K562 (cell line): ENCODE data around the gene OR1J1. TPM values are rescaled to one million over a fixed set of nuclear protein-coding genes. Genes with fewer than 3 reads are reported as not detected.

Experiments
- ATAC-seq: fragments of 200-7000 bp; cut with Tn5 transposase; 3 replicates; pipeline ENCODE4 v1.9.1; 2020; ENCODE audit warnings: moderate library complexity
- BruUV-seq: library from RNA; stranded (reverse); fragments of 400-500 nt; replicated peaks from 2 replicates; lab custom pipeline; 2021; lab: Mats Ljungman, UMichigan
- CTCF ChIA-PET: fragments of 300-600 bp; formaldehyde crosslinking; extraction: SDS; loops from one replicate; lab custom pipeline; 2021; ENCODE audit warnings: low intra/inter-chr PET ratio; lab: Yijun Ruan, JAX
- POLR2A ChIA-PET: fragments of 300-600, 350-650 bp; sonication (Branson Sonifier 250); formaldehyde crosslinking; extraction: SDS; loops from one replicate; lab custom pipeline; 2021; ENCODE audit warnings: antibody characterized with exemption, inconsistent platforms; lab: Yijun Ruan, JAX
- DNase-seq, 4 experiments: peaks; one replicate each; pipeline versions ENCODE4 v3.0.0 to v3.0.0-alpha.2; 2011 to 2018; ENCODE audit warnings: low spot score in 3 of 4, mixed read lengths in 3 of 4; ENCODE audit errors: extremely low read depth in 1 of 4
- FAIRE-seq: peaks from 2 replicates; lab custom pipeline; 2011; peaks lifted over from hg19 to GRCh38; lab: Jason Lieb, UNC
- H2AFZ ChIP-seq: 2 replicates; pipeline ENCODE4 v1.6.0; 2011; ENCODE audit warnings: low read depth, low read length, control low read depth, inconsistent platforms
- H3K27ac ChIP-seq: fragments of 200-600 bp; 3 replicates; pipeline ENCODE4 v1.8.0; 2011; ENCODE audit warnings: low read depth, mild to moderate bottlenecking, control low read depth, inconsistent platforms, low read length, moderate library complexity, mixed read lengths; ENCODE audit errors: extremely low read depth
- H3K27me3 ChIP-seq, 2 experiments: fragments of 300-600 bp in 1 of 2; 2 replicates in 1 of 2; 3 replicates in 1 of 2; pipeline versions ENCODE4 v1.6.0 to v1.8.0; 2011; ENCODE audit warnings: inconsistent platforms in 2 of 2, low read length in 2 of 2, mild to moderate bottlenecking in 1 of 2, mixed read lengths in 1 of 2, moderate library complexity in 1 of 2; ENCODE audit not compliant: control insufficient read depth in 2 of 2, insufficient read depth in 2 of 2
- H3K36me3 ChIP-seq: fragments of 300-600 bp; 3 replicates; pipeline ENCODE4 v1.8.0; 2011; ENCODE audit warnings: mild to moderate bottlenecking, low read length, inconsistent platforms; ENCODE audit not compliant: control insufficient read depth, insufficient read depth
- H3K4me1 ChIP-seq, 2 experiments: fragments of 200-600 bp in 1 of 2; replicated peaks in 1 of 2; 2 replicates in 1 of 2; 3 replicates in 1 of 2; pipeline versions ENCODE4 v1.5.1 to v1.8.0; 2011; ENCODE audit warnings: inconsistent platforms in 2 of 2, low read length in 2 of 2, mild to moderate bottlenecking in 1 of 2, mixed read lengths in 1 of 2, moderate library complexity in 1 of 2; ENCODE audit not compliant: control insufficient read depth in 2 of 2, insufficient read depth in 2 of 2
- H3K4me2 ChIP-seq: 2 replicates; pipeline ENCODE4 v1.6.1; 2011; ENCODE audit warnings: low read length, control low read depth, inconsistent platforms, mixed read lengths; ENCODE audit not compliant: insufficient read depth
- H3K4me3 ChIP-seq: fragments of 200-600 bp; sonication (generic), shearing (Covaris generic); 2 replicates; pipeline ENCODE4 v1.5.1; 2016; ENCODE audit warnings: control low read depth, inconsistent platforms
- H3K79me2 ChIP-seq: fragments of 200-600 bp; 3 replicates; pipeline ENCODE4 v1.8.0; 2011; ENCODE audit warnings: low read length, inconsistent platforms; ENCODE audit not compliant: control insufficient read depth, insufficient read depth
- H3K9ac ChIP-seq, 2 experiments: 2 replicates each; pipeline versions ENCODE4 v1.6.0 to v1.6.1; 2011; ENCODE audit warnings: low read depth in 2 of 2, low read length in 2 of 2, control low read depth in 1 of 2, inconsistent platforms in 1 of 2, mild to moderate bottlenecking in 1 of 2, mixed read lengths in 1 of 2; ENCODE audit not compliant: insufficient read depth in 1 of 2
- H3K9me1 ChIP-seq: one replicate; pipeline ENCODE4 v1.6.0; 2011; ENCODE audit warnings: inconsistent platforms, mild to moderate bottlenecking, low read length, moderate library complexity; ENCODE audit not compliant: control insufficient read depth, insufficient read depth
- H3K9me3 ChIP-seq: replicated peaks from 2 replicates; pipeline ENCODE4 v1.5.1; 2011; ENCODE audit warnings: low read depth, low read length, inconsistent platforms; ENCODE audit not compliant: control insufficient read depth, insufficient read depth
- H4K20me1 ChIP-seq: replicated peaks from 2 replicates; pipeline ENCODE4 v1.6.1; 2011; ENCODE audit warnings: low read length, inconsistent platforms, mixed read lengths; ENCODE audit not compliant: control insufficient read depth, insufficient read depth
- SUPT5H ChIP-seq: fragments of 450-650 bp; IDR thresholded peaks from 2 replicates; pipeline ENCODE4 v1.6.1; 2016
- TCF3 ChIP-seq: sonication (generic); formaldehyde crosslinking; IDR thresholded peaks from 2 replicates; pipeline ENCODE4 v1.4.0; 2020; ENCODE audit warnings: mild to moderate bottlenecking, missing genetic modification reagents
- ZFX ChIP-seq: sonication (generic); formaldehyde crosslinking; IDR thresholded peaks from 2 replicates; pipeline ENCODE4 v1.8.0; 2022; ENCODE audit warnings: mild to moderate bottlenecking, missing genetic modification reagents, moderate library complexity
- ZNF124 ChIP-seq: sonication (generic); formaldehyde crosslinking; IDR thresholded peaks from 2 replicates; pipeline ENCODE4 v1.8.1; 2022; ENCODE audit warnings: missing genetic modification reagents
- WGBS: fragments of 100-300 bp; shearing (Covaris generic); methylation state at CpG from one replicate; pipeline ENCODE4 v1.1.6; 2016; ENCODE audit warnings: low coverage, mixed read lengths; ENCODE audit not compliant: insufficient coverage; ENCODE audit errors: missing lambda C conversion rate; 5-methylcytosine and 5-hydroxymethylcytosine counted together
- in situ Hi-C: fragments of 300-500 bp; cut with MboI; formaldehyde crosslinking; loops from 4 replicates; pipeline ENCODE4 v1.15.0; 2018; ENCODE audit warnings: inconsistent platforms, mixed read lengths
- intact Hi-C: fragments of 100-400 bp; cut with micrococcal nuclease; formaldehyde crosslinking; loops from 2 replicates; pipeline ENCODE4 v1.14.2; 2022
- polyA plus RNA-seq, 8 experiments: library from polyadenylated mRNA; depleted of rRNA in 4 of 8; stranded (reverse) in 5 of 8; unstranded in 3 of 8; fragments of >200 nt; fragmentation: Nextera tagmentation in 2 of 8; fragmentation: Illumina TruSeq in 1 of 8; extraction: Ambion mirVana in 2 of 8; extraction: Trizol in 1 of 8; gene quantifications; 2 replicates each; pipeline versions ENCODE4 v1.2.1 to v1.2.3, GENCODE V29; 2011 to 2014; ENCODE audit warnings: inconsistent platforms in 1 of 8, missing spikeins in 1 of 8
- total RNA-seq, 7 experiments: library from RNA; depleted of rRNA in 6 of 7; stranded (reverse); fragments of >200 nt in 6 of 7; fragmentation: Illumina TruSeq in 2 of 7; extraction: Trizol in 2 of 7; gene quantifications; 2 replicates each; pipeline versions ENCODE4 v1.2.1 to v1.2.3, GENCODE V29; 2011 to 2021; ENCODE audit warnings: low replicate concordance in 1 of 7
- TF ChIP-seq, protein P1 (sequence below): IDR thresholded peaks from 3 replicates; pipeline ENCODE4 v1.6.1; 2011; ENCODE audit warnings: borderline replicate concordance, mild to moderate bottlenecking; ENCODE audit not compliant: insufficient read length, insufficient read depth
- TF ChIP-seq, protein P2 (sequence below), 2 experiments: IDR thresholded peaks; 2 replicates each; pipeline ENCODE4 v1.6.1; 2012; ENCODE audit warnings: improper control_type of control experiment in 2 of 2, low read depth in 2 of 2, low read length in 2 of 2, borderline replicate concordance in 1 of 2
- TF ChIP-seq, protein P3 (sequence below), 3 experiments: fragments of 200-800 bp in 1 of 3; fragments of 250-450 bp in 1 of 3; fragments of 450-650 bp in 1 of 3; sonication (Bioruptor Pico) in 1 of 3; sonication (Bioruptor generic) in 1 of 3; formaldehyde crosslinking in 1 of 3; IDR thresholded peaks; 2 replicates each; pipeline versions ENCODE4 v1.6.1 to v1.8.0; 2016 to 2022; ENCODE audit warnings: mild to moderate bottlenecking in 2 of 3, missing genetic modification characterization in 2 of 3, missing compliant biosample characterization in 1 of 3, moderate library complexity in 1 of 3
- TF ChIP-seq, protein P4 (sequence below): sonication (generic); formaldehyde crosslinking; IDR thresholded peaks from 2 replicates; pipeline ENCODE4 v1.8.1; 2022; ENCODE audit warnings: missing genetic modification reagents

OR1J1 gene
- total and polyA plus RNA-seq, 9 of the 15 experiments (the other 6 are each of a cell fraction or from before 2014, with no cell fraction given), result not detected

DNA sequence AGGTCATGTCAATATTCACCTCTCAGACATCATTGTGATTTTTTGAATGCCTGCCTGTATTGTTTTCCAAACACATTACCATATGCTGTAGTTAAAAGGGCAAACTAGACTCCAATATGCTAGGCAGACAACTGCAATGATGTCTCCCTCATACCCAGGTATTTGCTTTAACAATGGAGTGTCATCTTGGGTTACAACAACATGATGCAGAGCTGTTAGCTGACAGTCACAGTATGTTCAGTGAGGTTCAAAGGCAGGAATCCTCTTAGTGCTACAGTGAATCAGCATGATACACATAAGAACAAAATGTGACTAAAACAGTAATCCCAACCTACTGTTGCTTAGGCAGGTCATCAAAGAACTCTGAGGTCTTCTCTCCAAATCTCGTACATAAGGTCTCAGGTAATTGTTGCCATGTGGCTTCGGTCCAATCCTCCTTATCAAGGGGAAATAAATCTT, 24.0 kb downstream of the OR1J1 start (continued):
- TF ChIP-seq, protein P1, sequence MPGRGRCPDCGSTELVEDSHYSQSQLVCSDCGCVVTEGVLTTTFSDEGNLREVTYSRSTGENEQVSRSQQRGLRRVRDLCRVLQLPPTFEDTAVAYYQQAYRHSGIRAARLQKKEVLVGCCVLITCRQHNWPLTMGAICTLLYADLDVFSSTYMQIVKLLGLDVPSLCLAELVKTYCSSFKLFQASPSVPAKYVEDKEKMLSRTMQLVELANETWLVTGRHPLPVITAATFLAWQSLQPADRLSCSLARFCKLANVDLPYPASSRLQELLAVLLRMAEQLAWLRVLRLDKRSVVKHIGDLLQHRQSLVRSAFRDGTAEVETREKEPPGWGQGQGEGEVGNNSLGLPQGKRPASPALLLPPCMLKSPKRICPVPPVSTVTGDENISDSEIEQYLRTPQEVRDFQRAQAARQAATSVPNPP, result no peak

DNA sequence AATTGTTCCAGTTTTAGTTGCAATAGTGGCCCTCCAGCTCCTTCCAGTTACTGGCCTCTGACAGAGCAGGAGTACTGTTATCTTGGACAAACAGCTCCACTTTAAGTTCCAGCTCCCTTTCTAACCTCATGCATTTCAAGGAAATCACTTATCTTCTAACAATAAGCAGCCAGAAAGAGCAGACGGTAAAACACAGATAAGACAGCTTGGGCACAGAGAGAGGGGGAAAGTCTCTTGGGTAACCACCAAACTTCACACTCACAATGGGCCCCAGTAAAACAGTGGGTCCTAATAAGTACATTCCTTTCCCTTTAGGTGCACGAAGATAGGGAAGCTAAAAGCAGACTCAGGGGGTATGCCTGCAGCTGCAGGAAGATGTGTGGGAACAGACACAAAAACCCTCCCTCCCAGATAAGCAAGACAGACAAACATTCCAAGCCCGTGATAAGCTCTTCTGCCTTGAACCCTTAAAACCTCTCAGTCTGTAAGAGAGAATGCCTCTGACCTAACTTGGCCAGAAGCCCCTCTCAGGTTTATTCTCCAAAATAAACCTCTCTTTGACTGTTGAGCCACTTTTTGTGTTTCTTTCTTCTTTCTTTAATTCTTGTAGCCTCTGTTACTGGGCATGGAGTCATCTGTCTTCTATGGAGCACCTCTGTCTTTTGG, 30.8 kb downstream of the OR1J1 start:
- H3K27me3 ChIP-seq, result no peaks in the 10 kb centered on the region
- no peaks in the 10 kb centered on the region for H3K79me2 ChIP-seq
- in situ Hi-C loops, result loop anchor here (10.0 kb wide), 1 partner anchor 72 kb away; the partner anchor contains the start of gene PTGS1
- no peak overlapping the region for H3K4me2 ChIP-seq
- no peaks in the 10 kb centered on the region for H4K20me1 ChIP-seq
- intact Hi-C loops, result no loop called here
- peaks cover 27% of the 10 kb centered on the region for H3K9me3 ChIP-seq
- ATAC-seq (peak; percentile 87), DNase-seq (peak; percentile 47 to 81 (median 58)), FAIRE-seq (peak; percentile 88)
- ChIA-PET CTCF (no interaction called here), POLR2A (interaction anchor here (0.5 to 1.0 kb wide), 4 partner anchors 16 to 301 kb away, joined by 3 read pairs; no protein-coding TSS in a partner anchor)
- WGBS, result 0% methylated on average over 3 of the region's 3 CpGs
- no peak overlapping the region for H3K9ac ChIP-seq
- H2AFZ ChIP-seq, result no peak overlapping the region
- H3K4me3 ChIP-seq, result no peak overlapping the region
- peaks cover 7 to 10% of the 10 kb centered on the region in 2 experiments; a peak in 3 of 5 replicates for H3K4me1 ChIP-seq
- no peaks in the 10 kb centered on the region for H3K9me1 ChIP-seq
- no peaks in the 10 kb centered on the region for H3K36me3 ChIP-seq
- no TSS peak for BruUV-seq
- H3K27ac ChIP-seq, result peak overlapping the region; percentile 75
- TF ChIP-seq, protein P2, sequence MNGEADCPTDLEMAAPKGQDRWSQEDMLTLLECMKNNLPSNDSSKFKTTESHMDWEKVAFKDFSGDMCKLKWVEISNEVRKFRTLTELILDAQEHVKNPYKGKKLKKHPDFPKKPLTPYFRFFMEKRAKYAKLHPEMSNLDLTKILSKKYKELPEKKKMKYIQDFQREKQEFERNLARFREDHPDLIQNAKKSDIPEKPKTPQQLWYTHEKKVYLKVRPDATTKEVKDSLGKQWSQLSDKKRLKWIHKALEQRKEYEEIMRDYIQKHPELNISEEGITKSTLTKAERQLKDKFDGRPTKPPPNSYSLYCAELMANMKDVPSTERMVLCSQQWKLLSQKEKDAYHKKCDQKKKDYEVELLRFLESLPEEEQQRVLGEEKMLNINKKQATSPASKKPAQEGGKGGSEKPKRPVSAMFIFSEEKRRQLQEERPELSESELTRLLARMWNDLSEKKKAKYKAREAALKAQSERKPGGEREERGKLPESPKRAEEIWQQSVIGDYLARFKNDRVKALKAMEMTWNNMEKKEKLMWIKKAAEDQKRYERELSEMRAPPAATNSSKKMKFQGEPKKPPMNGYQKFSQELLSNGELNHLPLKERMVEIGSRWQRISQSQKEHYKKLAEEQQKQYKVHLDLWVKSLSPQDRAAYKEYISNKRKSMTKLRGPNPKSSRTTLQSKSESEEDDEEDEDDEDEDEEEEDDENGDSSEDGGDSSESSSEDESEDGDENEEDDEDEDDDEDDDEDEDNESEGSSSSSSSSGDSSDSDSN (IDR thresholded peaks at IDR 0.05; ENCODE audit: borderline replicate concordance in 1 of 2, low read depth in 2 of 2, low read length in 2 of 2), result 0 out of 4 replicates have a peak, but pooled peaks of 1 of the 2 experiments have one; percentile 43
- no peak for TF ChIP-seq ZFX (CRISPR knock-in tag)
- no peak for TF ChIP-seq SUPT5H
- TF ChIP-seq, protein P3, sequence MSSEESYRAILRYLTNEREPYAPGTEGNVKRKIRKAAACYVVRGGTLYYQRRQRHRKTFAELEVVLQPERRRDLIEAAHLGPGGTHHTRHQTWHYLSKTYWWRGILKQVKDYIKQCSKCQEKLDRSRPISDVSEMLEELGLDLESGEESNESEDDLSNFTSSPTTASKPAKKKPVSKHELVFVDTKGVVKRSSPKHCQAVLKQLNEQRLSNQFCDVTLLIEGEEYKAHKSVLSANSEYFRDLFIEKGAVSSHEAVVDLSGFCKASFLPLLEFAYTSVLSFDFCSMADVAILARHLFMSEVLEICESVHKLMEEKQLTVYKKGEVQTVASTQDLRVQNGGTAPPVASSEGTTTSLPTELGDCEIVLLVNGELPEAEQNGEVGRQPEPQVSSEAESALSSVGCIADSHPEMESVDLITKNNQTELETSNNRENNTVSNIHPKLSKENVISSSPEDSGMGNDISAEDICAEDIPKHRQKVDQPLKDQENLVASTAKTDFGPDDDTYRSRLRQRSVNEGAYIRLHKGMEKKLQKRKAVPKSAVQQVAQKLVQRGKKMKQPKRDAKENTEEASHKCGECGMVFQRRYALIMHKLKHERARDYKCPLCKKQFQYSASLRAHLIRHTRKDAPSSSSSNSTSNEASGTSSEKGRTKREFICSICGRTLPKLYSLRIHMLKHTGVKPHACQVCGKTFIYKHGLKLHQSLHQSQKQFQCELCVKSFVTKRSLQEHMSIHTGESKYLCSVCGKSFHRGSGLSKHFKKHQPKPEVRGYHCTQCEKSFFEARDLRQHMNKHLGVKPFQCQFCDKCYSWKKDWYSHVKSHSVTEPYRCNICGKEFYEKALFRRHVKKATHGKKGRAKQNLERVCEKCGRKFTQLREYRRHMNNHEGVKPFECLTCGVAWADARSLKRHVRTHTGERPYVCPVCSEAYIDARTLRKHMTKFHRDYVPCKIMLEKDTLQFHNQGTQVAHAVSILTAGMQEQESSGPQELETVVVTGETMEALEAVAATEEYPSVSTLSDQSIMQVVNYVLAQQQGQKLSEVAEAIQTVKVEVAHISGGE (CRISPR knock-in tag; IDR thresholded peaks at IDR 0.05), result peak in 1 of 3 experiments; percentile 73; a peak in 2 of 6 replicates
- no peak for TF ChIP-seq ZNF124
- peak; percentile 98 for TF ChIP-seq TCF3 (CRISPR knock-in tag)
- TF ChIP-seq, protein P4, sequence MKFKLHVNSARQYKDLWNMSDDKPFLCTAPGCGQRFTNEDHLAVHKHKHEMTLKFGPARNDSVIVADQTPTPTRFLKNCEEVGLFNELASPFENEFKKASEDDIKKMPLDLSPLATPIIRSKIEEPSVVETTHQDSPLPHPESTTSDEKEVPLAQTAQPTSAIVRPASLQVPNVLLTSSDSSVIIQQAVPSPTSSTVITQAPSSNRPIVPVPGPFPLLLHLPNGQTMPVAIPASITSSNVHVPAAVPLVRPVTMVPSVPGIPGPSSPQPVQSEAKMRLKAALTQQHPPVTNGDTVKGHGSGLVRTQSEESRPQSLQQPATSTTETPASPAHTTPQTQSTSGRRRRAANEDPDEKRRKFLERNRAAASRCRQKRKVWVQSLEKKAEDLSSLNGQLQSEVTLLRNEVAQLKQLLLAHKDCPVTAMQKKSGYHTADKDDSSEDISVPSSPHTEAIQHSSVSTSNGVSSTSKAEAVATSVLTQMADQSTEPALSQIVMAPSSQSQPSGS, result no peak
